Measurements from ENCODE around the gene CADM1.
A peak's percentile ranks its signal among the peaks of the same experiment; 100 is the strongest.

Gene CADM1

DNA sequence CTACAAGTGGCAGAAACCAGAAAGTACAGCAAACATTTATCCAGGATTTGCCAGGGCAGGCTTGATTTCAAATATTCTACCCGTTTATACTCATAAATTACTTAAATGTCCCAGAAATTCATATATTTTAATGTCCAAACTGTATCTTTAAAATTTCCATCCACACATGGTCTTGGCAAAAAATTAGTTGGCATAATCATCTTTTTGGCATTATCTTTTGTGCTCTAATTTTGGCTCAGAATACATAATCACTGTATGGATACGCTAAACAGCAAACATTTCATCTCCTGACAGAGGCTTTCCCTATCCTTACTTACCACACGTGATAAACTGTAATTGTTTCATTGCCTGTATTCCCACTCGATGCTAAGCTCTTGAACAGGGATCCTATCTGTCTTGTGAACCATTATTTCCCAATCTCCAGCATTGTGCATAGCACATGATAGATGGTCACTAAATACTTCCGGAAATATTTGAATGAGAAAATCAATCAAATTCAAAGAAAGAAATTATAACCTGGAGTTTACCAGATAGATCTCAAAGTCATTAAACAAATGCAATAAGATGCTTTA, 64.2 kb downstream of the CADM1 start:
- DNase-seq = no peak

DNA sequence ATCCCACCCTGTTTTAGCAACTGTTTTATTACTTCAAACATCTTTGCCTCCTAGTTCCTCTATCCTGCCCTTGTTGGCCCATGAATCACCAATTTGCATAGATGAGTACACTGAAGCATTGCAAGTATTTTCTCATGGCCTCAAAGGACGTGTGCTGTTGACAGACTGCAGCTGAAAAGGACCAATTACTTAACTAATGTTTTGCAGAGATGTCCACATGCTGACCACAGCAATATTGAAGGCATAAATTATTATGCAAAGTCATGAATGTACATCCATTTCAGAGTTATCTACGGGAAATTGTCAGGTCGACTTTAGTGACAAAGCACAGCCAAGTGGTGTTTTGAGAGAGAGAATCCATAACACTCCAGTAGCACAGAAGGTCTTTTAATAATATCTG, 64.8 kb downstream of the CADM1 start:
- DNase-seq = no peak

DNA sequence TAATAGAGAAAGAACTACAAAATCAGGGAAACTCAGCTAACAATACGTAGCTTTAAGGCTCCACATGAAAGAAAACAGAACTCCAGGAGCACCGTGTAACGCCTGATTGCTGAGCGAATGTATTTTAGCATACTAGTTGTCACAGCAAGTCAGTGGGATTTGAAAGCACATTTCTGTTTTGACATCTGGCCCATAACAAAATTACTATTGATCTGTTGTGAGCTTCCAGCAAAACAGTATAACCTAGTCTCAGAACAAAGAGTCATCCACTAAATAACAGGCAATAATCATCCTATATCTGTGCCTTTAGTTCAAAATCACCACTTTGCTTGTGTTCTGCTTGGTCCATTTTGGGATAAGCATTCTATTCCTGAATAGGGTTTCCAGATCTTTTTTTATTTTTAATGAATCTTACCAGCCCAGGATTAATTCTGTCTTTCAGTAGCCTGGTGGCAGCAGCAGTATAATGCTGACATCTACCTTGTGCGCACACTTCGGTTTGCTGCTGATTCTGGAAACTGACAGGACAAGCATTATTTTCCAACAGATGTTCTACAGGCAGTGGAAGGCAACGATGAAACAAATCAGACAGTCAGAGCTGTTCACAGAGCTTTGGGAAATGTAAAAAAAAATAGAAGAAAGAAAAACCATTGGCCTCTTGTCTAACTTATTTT, 66.2 kb downstream of the CADM1 start:
- no peak for DNase-seq

DNA sequence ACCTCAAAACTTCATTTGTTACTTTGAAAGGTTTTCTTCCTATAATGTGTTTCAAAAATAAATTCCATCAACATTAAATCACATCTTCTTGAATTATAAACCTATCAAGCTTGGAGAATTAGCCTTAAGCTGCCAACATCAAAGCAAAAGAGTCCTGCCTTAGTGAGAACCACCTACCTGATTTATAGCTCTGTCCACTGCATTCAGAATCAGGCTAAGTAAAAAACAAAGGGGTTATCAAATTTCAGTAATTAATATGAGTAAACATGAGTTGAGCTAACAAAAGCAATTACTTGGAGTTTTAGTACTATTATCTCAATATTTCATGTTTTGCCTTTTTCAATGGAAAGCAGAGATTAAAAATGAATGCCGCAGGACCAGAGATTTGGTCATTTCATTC, 73.9 kb downstream of the CADM1 start:
- no peak for DNase-seq

DNA sequence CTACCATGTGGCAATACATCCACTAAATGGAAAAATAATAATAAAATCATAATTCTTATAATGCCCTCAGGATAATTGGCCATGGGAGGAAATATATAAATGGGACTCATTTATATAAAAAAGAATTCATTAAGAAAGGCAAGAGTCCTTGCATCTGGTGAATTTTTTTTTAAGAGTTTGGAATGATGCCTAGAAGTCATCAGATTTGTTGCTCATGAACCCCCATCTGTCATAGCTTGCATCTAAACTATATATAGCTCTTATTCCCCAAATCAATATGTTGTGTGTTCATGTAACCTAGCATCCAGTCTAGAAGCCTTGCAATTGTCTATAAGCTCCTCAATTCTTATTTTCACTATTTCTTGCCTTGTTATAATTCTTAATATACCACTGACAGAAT, 75.9 kb downstream of the CADM1 start:
- no peak for DNase-seq

DNA sequence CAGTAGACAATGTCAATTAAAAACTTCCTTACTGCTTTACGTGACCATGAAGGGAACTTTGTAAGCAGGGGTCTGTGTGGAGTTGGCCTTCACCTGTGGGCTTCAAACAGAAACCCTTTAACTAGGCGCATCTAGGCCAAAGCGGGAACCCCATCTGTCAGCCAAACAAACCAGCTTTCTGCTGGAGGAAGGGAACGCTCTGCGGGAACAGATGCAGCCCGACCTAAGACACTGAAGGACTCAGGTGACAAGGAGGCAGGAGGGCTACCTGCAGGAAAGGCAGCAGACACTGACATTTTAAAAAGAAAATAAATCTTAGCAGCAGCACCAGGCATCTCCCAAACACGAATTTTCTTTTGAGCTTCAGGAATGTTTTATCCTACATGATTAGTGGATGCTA, 78.4 kb downstream of the CADM1 start:
- no peak for DNase-seq

DNA sequence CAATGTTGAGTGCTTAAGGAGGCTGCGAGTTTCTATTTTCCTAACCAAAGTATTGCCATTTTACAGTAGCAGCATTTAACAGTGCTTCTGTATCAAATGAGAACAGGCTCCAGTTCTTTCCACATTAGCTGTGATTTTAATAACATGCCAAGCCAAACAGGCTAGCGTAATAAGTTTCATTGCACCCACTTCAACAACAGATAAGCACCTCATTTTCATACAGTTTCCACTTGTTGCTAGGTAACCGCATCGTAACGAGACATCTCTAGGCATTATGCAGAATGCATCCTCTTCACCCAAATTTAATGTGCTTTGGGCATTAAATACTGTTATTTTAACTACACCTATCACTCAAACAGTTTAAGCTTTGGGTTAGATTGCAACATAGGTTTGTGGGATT, 79.0 kb downstream of the CADM1 start:
- peak; percentile 22 for DNase-seq

DNA sequence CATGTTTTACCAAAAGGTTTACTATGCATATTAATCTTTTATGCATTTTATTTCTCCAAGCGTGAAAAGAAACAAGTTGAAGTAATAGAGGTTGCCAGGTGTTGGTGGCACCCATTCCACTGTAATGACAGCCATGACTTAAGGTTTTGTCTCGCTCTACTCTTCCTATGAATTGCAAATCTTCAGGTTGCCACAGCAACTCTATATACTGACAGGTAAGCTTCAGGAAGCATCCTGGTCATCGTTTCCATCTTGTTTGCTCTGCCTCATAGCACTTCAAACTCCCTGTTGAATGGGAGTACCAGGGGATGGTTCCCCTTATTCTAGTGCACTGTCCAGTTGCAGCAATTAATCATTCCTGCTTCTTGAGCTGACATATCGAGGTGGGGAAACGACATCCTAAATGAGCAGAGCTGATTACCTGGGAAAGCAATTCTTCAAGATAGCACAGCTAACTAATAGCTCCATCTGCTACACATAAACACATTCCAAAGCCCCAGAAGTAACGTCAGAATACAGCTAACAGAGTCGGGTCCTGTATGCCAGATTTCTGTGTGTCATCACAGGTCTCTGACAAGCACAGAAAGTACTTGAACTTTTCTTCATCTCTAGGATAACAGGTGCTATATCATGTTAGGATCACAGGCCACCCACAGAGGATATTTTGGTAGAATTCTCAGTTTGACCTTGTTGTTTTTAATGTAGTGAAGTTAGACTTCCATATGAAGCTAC, 80.3 kb downstream of the CADM1 start:
- DNase-seq = peak; percentile 9

DNA sequence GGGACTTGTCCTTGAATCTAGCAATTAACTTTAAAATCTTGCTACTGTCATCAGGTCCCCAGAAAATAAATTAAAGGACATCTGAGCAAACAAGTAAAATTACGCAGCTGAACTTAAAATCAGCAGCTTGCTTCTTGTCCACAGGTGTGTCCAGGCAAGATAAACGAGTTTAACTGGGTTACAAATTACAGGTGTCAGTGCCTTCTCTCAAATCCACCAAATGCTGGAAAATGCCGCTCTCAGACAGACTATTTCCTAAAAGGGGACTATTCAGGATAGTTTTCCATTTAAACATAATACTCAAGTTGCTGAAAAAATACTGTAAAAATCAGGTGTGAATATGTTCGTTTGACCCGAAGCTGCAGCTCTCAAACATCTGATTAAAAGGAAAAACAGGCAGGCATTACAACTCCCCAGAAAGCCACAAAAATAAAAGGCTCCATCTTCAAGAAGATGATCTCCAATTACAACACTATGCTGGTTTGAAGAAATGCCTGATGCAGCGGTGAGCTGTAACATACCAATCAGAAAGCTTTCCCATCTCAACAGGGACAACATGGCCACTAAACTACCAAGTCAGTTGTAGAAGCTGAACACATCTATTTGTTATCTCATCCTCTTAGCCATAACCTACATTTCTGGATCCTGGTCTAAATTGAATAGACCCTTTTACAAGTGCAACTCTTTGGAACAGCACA, 82.1 kb downstream of the CADM1 start:
- DNase-seq = no peak

DNA sequence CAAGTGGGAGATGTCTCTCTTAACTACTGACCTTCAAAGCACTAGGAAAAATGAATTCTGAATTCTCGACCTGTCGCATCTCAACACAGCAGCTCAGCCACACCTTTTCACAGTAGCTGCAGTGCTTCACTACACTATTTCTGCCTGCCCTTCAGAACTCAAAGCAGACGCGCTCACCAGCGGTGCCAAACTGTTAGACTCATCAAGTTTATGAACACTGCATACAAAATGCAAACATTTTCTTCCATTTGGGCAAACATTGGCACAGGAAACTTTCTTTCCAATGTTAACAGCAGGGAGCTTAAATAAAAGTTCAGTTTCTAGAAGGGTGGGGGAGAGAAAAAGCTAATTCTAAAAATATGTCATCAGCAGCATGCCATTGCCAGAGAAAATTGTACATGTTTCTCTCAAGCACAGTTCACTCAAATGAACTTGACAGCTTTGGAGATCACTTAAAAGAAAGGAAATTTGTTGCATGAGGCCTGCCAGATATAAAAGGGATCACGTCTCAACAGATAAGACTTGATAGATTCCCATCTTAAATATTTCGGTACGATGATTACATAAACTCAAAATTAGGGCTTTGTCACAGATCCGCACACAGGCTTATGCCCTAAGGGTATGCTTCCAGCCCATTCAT, 82.7 kb downstream of the CADM1 start:
- DNase-seq = no peak

DNA sequence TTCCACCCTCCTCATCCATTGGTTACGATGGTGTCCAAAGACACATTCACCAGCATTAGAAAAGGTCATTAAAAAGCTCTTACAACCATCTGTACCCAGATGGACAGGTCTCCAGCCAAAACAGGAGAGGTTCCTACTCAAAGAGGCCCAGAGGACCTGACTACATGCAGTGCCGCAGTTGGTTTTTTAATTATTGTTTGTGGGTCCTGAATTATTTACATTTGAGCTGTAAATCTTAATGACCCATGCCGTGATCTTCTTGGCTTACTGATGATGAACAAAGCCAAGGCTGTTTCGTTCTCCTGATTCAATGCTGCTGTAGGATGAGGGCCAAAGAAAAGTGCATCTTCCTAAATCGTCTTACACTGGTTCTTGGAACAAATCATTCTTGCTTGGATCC, 83.7 kb downstream of the CADM1 start:
- DNase-seq = peak; percentile 80

DNA sequence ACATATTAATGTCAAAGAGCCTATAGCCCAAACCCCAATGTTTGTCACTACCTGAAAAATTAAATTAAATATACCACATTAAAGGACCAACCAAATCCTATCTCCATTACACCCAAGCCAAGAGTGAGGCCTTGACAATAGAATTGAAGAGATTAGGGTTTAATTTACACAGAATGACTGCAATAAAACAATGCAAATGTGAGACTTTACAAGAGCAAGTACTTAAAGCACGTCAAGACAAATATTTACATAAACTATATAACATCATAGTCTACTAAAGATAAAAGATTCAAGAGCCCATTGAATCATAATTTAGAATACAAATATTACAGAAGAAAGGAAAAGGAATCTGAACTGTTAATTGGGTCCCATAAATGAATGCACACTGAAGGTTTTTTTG, 85.6 kb downstream of the CADM1 start:
- DNase-seq = no peak

DNA sequence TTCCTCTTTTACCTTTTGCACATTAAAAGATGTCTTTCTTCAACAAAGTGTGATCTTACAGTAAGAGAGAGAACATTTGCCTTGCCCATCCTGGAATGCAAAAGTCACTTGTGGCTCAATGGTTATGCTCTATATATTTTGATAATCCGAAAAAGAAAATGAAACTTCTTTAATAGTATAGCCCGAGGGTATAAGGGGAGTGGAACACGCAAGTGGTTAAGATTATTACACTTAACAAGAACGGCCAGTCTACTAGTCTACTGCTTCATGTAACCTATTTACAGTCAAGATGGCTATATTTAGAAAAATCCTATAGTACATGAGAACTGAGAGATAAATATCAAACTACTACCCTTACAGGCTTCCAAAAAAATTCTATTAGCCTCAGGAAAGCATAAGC, 86.1 kb downstream of the CADM1 start:
- no peak for DNase-seq

DNA sequence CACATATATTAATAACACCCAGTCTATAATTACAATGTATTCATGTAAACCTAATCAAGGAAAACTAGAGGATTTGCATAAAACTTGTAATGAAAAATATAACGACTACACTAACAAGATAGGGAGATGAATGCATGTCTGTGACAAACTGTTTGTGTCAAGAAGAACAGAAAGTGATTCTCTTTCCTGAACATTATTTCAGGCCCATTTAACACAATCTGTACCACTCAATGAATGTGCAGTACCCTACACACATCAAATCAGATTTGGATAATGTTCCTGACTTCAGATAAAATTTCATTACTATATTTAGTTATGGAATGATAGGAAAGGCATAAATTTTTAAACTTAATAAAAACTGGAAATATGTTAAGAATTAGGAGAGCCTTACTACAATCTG, 93.1 kb downstream of the CADM1 start:
- DNase-seq = no peak

DNA sequence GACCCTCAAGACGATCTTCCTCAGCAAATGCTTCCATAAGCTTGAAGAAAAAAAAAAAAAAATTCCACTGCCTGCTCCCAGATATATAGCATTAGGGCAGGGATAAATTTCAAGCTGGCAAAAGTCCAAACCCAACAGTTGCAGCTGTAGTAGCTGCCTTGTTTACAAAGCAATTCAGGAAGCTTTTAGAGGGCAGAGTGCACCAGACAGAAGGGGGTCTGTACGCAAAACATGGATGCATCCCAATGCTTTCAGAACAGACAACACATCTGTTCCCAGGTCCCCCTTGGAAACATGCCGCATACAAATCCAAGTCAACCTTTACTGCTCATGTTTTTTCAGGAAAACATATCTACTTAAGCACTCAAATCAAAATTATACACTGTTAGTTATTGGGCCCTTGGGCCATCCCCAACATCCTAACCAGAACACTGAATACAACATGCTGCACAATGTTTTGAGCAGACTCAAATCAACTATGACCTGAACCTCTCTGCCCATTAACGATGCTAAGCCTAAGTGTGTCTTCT, 94.5 kb downstream of the CADM1 start:
- DNase-seq = peak; percentile 97

DNA sequence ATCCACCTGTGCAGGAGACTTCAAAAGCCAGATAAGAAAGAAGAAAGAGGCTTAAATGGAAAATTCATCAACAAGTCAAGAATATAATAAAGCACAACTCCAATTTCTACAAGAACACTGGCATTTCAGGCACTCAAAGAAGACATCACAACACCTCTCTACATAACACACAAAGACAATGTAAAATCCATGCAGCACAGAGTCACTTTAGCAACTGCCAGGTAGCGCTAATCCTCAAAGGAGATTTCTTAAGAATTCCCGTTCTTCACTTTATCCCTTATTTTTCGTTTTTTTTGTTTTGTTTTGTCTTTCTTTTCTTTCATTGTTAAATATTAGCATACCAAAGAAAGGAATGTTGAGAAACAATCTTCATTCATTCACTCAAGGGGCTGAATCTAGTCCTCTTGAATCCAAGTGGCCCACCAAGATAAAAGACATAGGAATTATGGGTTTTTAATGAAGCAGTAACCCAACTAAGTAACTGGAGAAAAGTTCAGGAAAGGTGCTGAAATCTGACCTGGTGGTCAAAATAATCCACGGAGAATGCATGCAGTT, 95.0 kb downstream of the CADM1 start:
- no peak for DNase-seq

DNA sequence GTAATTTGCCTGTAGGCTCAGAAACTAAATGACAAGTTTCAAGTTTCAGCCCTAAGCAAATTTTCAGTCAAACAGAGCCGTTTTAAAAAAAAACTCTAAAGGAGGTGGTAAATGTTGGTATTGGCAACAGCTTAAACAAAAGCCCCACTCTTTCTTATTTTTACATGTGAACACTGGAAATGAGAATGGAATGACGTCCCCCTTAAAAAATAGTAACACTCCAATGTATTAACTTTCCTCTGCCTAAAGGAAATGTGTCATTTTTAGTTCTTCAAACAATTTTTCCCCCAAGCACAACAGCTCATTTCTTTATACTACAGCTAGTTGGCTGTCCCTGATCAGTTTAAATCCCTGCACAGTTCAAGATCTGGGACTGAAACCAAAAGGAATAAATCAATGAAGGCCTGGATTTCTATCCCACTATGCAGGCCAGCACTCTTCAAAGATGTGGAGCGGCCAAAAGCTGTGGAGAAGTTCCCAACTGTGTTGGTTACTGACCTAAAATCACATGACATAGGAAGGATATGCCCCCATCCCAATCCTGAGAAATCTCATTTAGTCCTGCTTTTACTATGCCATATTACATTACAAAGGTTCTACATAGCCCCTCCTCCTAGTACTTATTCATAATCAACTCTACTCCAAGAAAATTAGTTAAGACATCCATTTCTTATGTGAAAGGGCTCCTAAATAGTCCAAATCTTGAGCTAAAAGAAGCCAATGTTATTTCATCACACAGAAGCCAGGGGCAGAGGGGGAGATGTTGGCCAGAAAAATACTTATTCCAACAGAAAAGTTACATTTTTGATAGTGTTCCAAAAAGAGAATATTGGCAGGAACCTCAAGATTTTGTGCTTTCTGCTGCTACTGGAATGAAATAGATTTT, 95.9 kb downstream of the CADM1 start:
- DNase-seq = no peak

DNA sequence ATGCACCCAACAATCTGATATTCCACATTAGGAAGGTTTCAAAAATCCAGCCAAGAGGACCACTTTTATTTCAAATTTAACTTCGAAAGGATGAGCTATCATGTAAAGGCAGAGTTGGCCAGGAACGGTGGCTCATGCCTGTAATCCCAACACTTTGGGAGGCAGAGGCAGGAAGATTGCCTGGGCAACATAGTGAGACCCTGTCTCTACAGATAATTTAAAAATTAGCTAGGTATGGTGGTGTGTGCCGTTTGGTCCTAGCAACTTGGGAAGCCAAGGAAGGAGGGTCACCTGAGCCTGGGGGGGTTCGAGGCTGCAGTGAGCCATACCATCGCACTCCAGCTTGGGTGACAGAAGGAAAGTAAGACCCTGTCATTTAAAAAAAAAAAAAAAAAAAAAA, 96.7 kb downstream of the CADM1 start:
- no peak for DNase-seq

DNA sequence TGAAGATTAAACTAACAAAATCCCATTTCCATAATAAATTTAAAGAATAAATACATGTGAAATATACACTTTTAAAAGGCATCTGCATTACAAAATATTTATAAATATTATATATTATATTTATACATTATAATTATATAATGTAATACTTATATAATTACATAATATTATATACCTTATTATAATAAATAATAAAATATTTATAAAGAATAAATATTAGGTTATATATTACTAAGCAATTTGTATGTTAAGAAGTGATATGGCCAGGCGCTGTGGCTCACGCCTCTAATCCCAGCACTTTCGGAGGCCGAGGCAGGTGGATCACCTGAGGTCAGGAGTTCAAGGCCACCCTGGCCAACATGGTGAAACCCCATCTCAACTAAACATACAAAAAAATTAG, 97.8 kb downstream of the CADM1 start:
- DNase-seq = no peak

DNA sequence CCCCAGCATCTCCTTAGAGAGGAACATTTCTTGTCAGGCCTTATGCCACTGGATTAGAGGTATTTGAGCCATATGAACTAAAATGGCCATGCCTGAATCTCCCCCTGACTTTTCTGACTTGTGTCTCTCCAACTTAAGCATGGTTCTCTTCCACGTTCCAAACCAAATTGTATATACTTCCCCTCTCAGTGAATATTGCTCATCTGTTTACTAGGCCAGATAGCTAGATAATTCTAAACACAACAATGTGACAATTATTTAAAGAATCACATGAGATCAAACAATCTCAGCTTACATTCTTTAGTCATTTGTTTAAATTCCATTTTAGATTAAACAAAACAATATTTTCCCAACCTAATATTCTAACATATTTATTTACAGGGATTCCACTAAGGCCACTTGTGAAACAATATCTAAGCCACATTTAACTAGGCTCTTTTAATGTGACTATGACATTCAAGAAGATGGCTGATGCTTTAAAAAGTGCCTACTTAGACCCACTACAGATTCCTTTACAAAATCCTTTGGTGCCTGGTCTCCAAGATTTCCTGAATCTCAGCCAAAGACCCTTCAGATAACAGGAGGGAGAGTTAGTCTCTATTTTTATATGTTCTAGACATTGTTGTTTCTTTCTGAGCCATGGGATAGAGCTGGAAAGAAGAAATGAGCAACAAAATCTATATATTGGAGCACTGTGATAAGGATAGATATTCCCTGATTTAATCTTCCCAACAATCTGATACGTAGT, 105.7 kb downstream of the CADM1 start:
- DNase-seq = no peak

DNA sequence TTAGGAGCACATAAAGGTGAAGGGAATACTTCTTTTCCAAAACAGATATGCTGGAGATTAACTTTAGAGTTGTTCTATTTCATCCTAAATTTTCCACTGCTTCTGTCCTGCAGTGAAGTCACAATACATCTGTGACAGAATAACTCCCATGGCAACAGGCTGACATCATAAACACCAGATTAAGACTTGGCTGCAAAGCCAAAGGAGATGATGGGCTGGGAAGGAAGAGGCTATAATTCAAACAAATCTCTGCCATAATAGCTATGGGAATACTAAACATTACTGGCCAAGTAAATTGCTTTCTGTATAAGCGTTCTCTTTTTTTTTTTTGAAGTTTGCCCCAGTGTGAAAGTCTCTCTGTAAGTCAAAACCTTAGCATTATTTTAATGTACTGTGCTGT, 107.7 kb downstream of the CADM1 start:
- no peak for DNase-seq
